ENCODE measurements around the gene SPATS2. TPM values are rescaled to one million over a fixed set of nuclear protein-coding genes. Genes with fewer than 3 reads are reported as not detected.

Gene SPATS2
- total RNA-seq, 1 experiment from 2014 or later, result 74.2 TPM

GRCh38 chr12:49328816-49329215 is 38.4 kb upstream of the SPATS2 start:
- Histone ChIP-seq H3K4me3 (replicated peaks in 1 of 2; ENCODE audit: low read depth in 1 of 2, low read length in 2 of 2) (no peak overlapping the region), H4K20me1 (ENCODE audit: insufficient read depth) (no peaks in the 10 kb centered on the region), H3K4me2 (ENCODE audit: low read length) (no peak overlapping the region), H3K4me1 (ENCODE audit: control insufficient read depth in 1 of 2, insufficient read depth in 2 of 2, low read length in 2 of 2) (peaks cover 7 to 11% of the 10 kb centered on the region in 2 experiments; a peak in 3 of 4 replicates), H2AFZ (ENCODE audit: low read depth, low read length, poor library complexity, severe bottlenecking) (no peak overlapping the region), H3K27me3 (ENCODE audit: insufficient read depth, low read length) (no peaks in the 10 kb centered on the region), H3K9me3 (ENCODE audit: control insufficient read depth in 1 of 2, insufficient read depth in 1 of 2, low read depth in 1 of 2, low read length in 2 of 2) (no peaks in the 10 kb centered on the region), H3K9ac (ENCODE audit: low read length) (no peak overlapping the region), H3K79me2 (ENCODE audit: insufficient read depth, low read length) (peaks cover 20% of the 10 kb centered on the region), H3K27ac (ENCODE audit: low read depth, low read length) (no peak overlapping the region), H3K36me3 (ENCODE audit: control insufficient read depth in 1 of 2, insufficient read depth in 2 of 2, low read length in 2 of 2) (peaks cover 16 to 37% of the 10 kb centered on the region in 2 experiments; a peak in 2 of 4 replicates), H3K9me2 (ENCODE audit: insufficient read depth) (no peaks in the 10 kb centered on the region)
- POLR2A ChIA-PET, result interaction anchor here (0.7 kb wide), 1 partner anchor 62 kb away, joined by 3 read pairs; no protein-coding TSS in a partner anchor
- no TSS peak for BruUV-seq (replicated peaks)
- RAD21 ChIA-PET (ENCODE audit: low non-redundant PET in 1 of 2, low total read pairs in 2 of 2, uncharacterized antibody in 2 of 2, unreplicated experiment in 2 of 2), result no interaction called here
- CTCF ChIA-PET, result no interaction called here
- no peak for TF ChIP-seq SP1 (IDR thresholded peaks at IDR 0.05; ENCODE audit: low read depth)
- TF ChIP-seq CEBPB (IDR thresholded peaks at IDR 0.05; ENCODE audit: low read depth), result no peak
- TF ChIP-seq ELF1 (IDR thresholded peaks at IDR 0.05; ENCODE audit: borderline replicate concordance, low read depth), result no peak
- no peak for TF ChIP-seq JUND (IDR thresholded peaks at IDR 0.05)
- no peak for TF ChIP-seq EZH2phosphoT487 (IDR thresholded peaks at IDR 0.05; ENCODE audit: borderline replicate concordance)
- no peak for TF ChIP-seq CBX3 (IDR thresholded peaks at IDR 0.05; ENCODE audit: low read depth)
- TF ChIP-seq ZNF274 (IDR thresholded peaks at IDR 0.05; ENCODE audit: low read depth, low read length), result no peak
- TF ChIP-seq, protein P1, sequence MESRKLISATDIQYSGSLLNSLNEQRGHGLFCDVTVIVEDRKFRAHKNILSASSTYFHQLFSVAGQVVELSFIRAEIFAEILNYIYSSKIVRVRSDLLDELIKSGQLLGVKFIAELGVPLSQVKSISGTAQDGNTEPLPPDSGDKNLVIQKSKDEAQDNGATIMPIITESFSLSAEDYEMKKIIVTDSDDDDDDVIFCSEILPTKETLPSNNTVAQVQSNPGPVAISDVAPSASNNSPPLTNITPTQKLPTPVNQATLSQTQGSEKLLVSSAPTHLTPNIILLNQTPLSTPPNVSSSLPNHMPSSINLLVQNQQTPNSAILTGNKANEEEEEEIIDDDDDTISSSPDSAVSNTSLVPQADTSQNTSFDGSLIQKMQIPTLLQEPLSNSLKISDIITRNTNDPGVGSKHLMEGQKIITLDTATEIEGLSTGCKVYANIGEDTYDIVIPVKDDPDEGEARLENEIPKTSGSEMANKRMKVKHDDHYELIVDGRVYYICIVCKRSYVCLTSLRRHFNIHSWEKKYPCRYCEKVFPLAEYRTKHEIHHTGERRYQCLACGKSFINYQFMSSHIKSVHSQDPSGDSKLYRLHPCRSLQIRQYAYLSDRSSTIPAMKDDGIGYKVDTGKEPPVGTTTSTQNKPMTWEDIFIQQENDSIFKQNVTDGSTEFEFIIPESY (IDR thresholded peaks at IDR 0.05; ENCODE audit: extremely low read depth, insufficient replicate concordance, low read length), result no peak
- TF ChIP-seq EGR1 (IDR thresholded peaks at IDR 0.05; ENCODE audit: low read depth), result no peak
- no peak for TF ChIP-seq ZFX (IDR thresholded peaks at IDR 0.05)
- TF ChIP-seq RAD21 (IDR thresholded peaks at IDR 0.05; ENCODE audit: low read depth), result no peak
- no peak for TF ChIP-seq TCF7L2 (IDR thresholded peaks at IDR 0.05; ENCODE audit: borderline replicate concordance, extremely low read depth, insufficient read depth, insufficient read length)
- no peak for TF ChIP-seq SIN3A (IDR thresholded peaks at IDR 0.05; ENCODE audit: low read depth)
- TF ChIP-seq YY1 (IDR thresholded peaks at IDR 0.05; ENCODE audit: extremely low read depth, insufficient replicate concordance, low read depth, low read length), result no peak
- no peak for TF ChIP-seq POLR2AphosphoS5 (IDR thresholded peaks at IDR 0.05; ENCODE audit: low read depth, low read length)
- no peak for TF ChIP-seq EZH2 (IDR thresholded peaks at IDR 0.05)
- TF ChIP-seq SRF (IDR thresholded peaks at IDR 0.05; ENCODE audit: low read depth), result no peak
- TF ChIP-seq, protein P2, sequence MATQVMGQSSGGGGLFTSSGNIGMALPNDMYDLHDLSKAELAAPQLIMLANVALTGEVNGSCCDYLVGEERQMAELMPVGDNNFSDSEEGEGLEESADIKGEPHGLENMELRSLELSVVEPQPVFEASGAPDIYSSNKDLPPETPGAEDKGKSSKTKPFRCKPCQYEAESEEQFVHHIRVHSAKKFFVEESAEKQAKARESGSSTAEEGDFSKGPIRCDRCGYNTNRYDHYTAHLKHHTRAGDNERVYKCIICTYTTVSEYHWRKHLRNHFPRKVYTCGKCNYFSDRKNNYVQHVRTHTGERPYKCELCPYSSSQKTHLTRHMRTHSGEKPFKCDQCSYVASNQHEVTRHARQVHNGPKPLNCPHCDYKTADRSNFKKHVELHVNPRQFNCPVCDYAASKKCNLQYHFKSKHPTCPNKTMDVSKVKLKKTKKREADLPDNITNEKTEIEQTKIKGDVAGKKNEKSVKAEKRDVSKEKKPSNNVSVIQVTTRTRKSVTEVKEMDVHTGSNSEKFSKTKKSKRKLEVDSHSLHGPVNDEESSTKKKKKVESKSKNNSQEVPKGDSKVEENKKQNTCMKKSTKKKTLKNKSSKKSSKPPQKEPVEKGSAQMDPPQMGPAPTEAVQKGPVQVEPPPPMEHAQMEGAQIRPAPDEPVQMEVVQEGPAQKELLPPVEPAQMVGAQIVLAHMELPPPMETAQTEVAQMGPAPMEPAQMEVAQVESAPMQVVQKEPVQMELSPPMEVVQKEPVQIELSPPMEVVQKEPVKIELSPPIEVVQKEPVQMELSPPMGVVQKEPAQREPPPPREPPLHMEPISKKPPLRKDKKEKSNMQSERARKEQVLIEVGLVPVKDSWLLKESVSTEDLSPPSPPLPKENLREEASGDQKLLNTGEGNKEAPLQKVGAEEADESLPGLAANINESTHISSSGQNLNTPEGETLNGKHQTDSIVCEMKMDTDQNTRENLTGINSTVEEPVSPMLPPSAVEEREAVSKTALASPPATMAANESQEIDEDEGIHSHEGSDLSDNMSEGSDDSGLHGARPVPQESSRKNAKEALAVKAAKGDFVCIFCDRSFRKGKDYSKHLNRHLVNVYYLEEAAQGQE (IDR thresholded peaks at IDR 0.05; ENCODE audit: low read depth), result no peak
- ATAC-seq, result no peak
- DNase-seq (ENCODE audit: low read depth, low spot score), result no peak
- intact Hi-C loops (cut with micrococcal nuclease), result no loop called here
